Psoas muscle (tissue), 8 donors: ENCODE results near the gene TRIM27. TPM values are rescaled to one million over a fixed set of nuclear protein-coding genes. Genes with fewer than 3 reads are reported as not detected.
"Not testable (repeated sequence)": the region's sequence is repeated elsewhere in the genome, so short reads cannot be mapped to it uniquely, and the experiment has no call there.

ENCODE experiments used
- ATAC-seq, 4 donors: fragments of 200-7000 bp; cut with Tn5 transposase; one replicate each; pipeline ENCODE4 v1.9.1; 2020; ENCODE audit warnings: moderate library complexity in 3 of 4, mild to moderate bottlenecking in 2 of 4
- DNase-seq, 2 donors: peaks; one replicate each; pipeline ENCODE4 v3.0.0-alpha.2; 2020
- H3K27ac ChIP-seq: fragments of 200-600 bp; one replicate; pipeline ENCODE4 v1.8.0; 2022
- H3K27me3 ChIP-seq, 3 donors: fragments of 200-600 bp in 1 of 3; one replicate each; pipeline versions ENCODE4 v1.6.1 to v1.8.0; 2013 to 2022; ENCODE audit warnings: low read length in 2 of 3, mild to moderate bottlenecking in 2 of 3, moderate library complexity in 1 of 3; ENCODE audit not compliant: insufficient read depth in 3 of 3
- H3K36me3 ChIP-seq, 2 donors: fragments of 200-600 bp in 1 of 2; one replicate each; pipeline versions ENCODE4 v1.6.1 to v1.8.0; 2013 to 2022; ENCODE audit warnings: low read depth in 1 of 2, mild to moderate bottlenecking in 1 of 2, moderate library complexity in 1 of 2; ENCODE audit not compliant: insufficient read depth in 1 of 2
- H3K4me1 ChIP-seq: fragments of 200-600 bp; one replicate; pipeline ENCODE4 v1.8.0; 2022
- H3K4me3 ChIP-seq: fragments of 200-600 bp; one replicate; pipeline ENCODE4 v1.8.0; 2022; ENCODE audit warnings: mild to moderate bottlenecking
- H3K9me3 ChIP-seq: fragments of 200-600 bp; one replicate; pipeline ENCODE4 v1.8.0; 2022
- WGBS, 3 donors: extraction: QIAGEN DNeasy Blood & Tissue Kit; methylation state at CpG; one replicate each; pipeline versions ENCODE4 v1.1.6 to v1.1.7; 2013; 5-methylcytosine and 5-hydroxymethylcytosine counted together
- intact Hi-C, 2 donors: fragments of 100-400 bp; cut with DNase I; formaldehyde crosslinking; loops; one replicate each; pipeline versions ENCODE4 v1.11.0 to v1.14.2; 2022
- polyA plus RNA-seq, 3 donors: library from polyadenylated mRNA; stranded (reverse); fragments of 200-250 nt; gene quantifications; one replicate each; pipeline ENCODE4 v1.2.3, GENCODE V29; 2013
- total RNA-seq, 4 donors: library from RNA; stranded (reverse); fragmentation: NEBNext Ultra II Directional in 2 of 4; extraction: Animal tissue kit (Norgen Biotek cat#: 25700) in 2 of 4; gene quantifications; one replicate each; pipeline versions ENCODE4 v1.2.1 to v1.2.4, GENCODE V29; 2021 to 2023
- TF ChIP-seq, protein P1 (sequence below): fragments of 200-600 bp; IDR thresholded peaks from one replicate; pipeline ENCODE4 v1.8.0; 2022; ENCODE audit warnings: antibody characterized with exemption
- donor health status: healthy with polysubstance abuse.
- donor health status: DM: no; HTN: no; CAD: no; lungs with moderate emphysema.
- donor health status: Bipolar disorder and iron deficiency.
- donor health status: healthy.
- donor health status: DM: yes; HTN: yes; CAD: no.
- donor health status: DM: no; HTN: no; CAD: no.
- donor health status: DM: no; HTN: no; CAD: no.
- donor health status: DM: yes; HTN: yes; CAD: no.

Gene TRIM27
- total and polyA plus RNA-seq, 7 donors, result 15.0 to 42.8 (median 23.7) TPM

- Histone ChIP-seq H3K9me3 (peaks cover 5% of the 10 kb centered on the region), H3K36me3 (no peaks in the 10 kb centered on the region), H3K27ac (no peak overlapping the region), H3K4me3 (no peak overlapping the region), H3K27me3 (peaks cover 3 to 10% (median 8%) of the 10 kb centered on the region in 3 donors), H3K4me1 (no peaks in the 10 kb centered on the region)
- WGBS, 3 donors, result 89 to 92% (median 90%) methylated on average over 22 of the region's 22 CpGs
- DNase-seq, result no peak
- intact Hi-C loops, result no loop called here
- TF ChIP-seq, protein P1, sequence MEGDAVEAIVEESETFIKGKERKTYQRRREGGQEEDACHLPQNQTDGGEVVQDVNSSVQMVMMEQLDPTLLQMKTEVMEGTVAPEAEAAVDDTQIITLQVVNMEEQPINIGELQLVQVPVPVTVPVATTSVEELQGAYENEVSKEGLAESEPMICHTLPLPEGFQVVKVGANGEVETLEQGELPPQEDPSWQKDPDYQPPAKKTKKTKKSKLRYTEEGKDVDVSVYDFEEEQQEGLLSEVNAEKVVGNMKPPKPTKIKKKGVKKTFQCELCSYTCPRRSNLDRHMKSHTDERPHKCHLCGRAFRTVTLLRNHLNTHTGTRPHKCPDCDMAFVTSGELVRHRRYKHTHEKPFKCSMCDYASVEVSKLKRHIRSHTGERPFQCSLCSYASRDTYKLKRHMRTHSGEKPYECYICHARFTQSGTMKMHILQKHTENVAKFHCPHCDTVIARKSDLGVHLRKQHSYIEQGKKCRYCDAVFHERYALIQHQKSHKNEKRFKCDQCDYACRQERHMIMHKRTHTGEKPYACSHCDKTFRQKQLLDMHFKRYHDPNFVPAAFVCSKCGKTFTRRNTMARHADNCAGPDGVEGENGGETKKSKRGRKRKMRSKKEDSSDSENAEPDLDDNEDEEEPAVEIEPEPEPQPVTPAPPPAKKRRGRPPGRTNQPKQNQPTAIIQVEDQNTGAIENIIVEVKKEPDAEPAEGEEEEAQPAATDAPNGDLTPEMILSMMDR, result no peak
- ATAC-seq, result no peak
Observed at GRCh38 chr6:28861339-28861738, 62.4 kb downstream of the TRIM27 start.

- Histone ChIP-seq H3K27ac (no peak overlapping the region), H3K27me3 (peaks cover 3 to 10% (median 4%) of the 10 kb centered on the region in 3 donors), H3K9me3 (peaks cover 9% of the 10 kb centered on the region), H3K4me1 (no peaks in the 10 kb centered on the region), H3K4me3 (no peak overlapping the region), H3K36me3 (no peaks in the 10 kb centered on the region)
- TF ChIP-seq, protein P1, result no peak
- intact Hi-C loops, result no loop called here
- 49 to 51% (median 51%) methylated on average over 6 of the region's 6 CpGs for WGBS, 3 donors
- DNase-seq (no peak), ATAC-seq (no peak)
Observed at GRCh38 chr6:28860581-28860980, 63.2 kb downstream of the TRIM27 start.

DNA sequence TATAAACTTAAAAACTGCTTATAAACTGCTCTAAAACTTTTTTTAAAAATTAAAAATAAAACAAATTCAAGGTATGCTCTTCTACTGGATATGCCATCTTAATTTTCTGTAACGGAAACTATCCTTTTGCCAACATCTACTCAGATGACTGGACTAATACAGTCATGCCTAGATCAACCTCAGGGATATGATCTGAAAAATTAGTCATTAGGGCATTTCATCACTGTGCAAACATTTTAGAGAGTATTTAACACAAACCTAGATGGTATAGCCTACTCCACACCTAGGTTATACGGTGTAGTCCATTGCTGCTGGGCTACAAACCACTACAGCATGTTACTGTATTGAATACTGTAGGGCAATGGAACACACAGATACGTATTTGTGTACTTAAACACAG is 64.8 kb downstream of the TRIM27 start:
- intact Hi-C loops, result no loop called here
- no peaks in the 10 kb centered on the region for H3K4me1 ChIP-seq
- ATAC-seq (no peak), DNase-seq (no peak)
- TF ChIP-seq, protein P1, result no peak
- H3K9me3 ChIP-seq, result peaks cover 9% of the 10 kb centered on the region
- WGBS, 3 donors, result 76 to 83% (median 82%) methylated on average over 3 of the region's 3 CpGs
- no peak overlapping the region for H3K4me3 ChIP-seq
- no peaks in the 10 kb centered on the region for H3K36me3 ChIP-seq
- no peak overlapping the region for H3K27ac ChIP-seq
- peaks cover 0 to 6% (median 3%) of the 10 kb centered on the region in 3 donors for H3K27me3 ChIP-seq

DNA sequence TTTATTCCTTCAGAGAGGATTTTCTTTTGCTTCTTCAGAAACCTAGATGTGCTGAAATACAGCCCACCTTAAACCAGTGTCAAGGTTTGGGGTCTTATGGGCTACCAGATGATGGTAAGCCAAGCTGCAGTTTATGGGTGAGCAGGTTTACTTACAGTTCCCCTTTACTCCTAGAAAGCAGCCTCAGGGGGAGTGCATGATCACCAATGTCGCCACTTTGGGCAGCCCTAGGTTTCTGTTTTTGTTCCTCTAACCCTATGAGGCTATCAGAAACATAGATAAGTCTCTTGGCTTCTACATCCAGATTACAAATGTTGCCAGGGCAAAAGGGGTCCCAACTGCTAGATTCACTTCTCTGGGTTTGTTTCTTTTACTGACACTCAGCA is 67.2 kb downstream of the TRIM27 start:
- intact Hi-C loops, result no loop called here
- no peak for DNase-seq
- 33 to 46% (median 41%) methylated on average over 1 of the region's 1 CpG for WGBS, 3 donors

DNA sequence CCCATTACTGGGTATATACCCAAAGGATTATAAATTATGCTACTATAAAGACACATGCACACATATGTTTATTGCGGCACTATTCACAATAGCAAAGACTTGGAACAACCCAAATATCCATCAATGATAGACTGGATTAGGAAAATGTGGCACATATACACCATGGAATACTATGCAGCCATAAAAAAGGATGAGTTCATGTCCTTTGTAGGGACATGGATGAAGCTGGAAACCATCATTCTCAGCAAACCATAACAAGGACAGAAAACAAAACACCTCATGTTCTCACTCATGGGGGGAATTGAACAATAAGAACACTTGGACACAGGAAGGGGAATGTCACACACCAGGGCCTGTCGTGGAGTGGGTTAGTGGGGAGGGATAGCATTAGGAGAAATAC is 69.4 kb downstream of the TRIM27 start:
- H3K4me3 ChIP-seq, H3K9me3 ChIP-seq, intact Hi-C loops, H3K27ac ChIP-seq, ATAC-seq, DNase-seq, H3K27me3 ChIP-seq, H3K4me1 ChIP-seq, H3K36me3 ChIP-seq: not testable (repeated sequence)
- 66 to 91% (median 85%) methylated on average over 2 of the region's 2 CpGs for WGBS, 3 donors

More for the DNA sequence above, 67.2 kb downstream of the TRIM27 start:
- H3K9me3 ChIP-seq, result peaks cover 9% of the 10 kb centered on the region
- H3K4me3 ChIP-seq, result no peak overlapping the region
- no peaks in the 10 kb centered on the region for H3K36me3 ChIP-seq
- H3K27ac ChIP-seq, result no peak overlapping the region
- TF ChIP-seq, protein P1, result no peak
- no peak for ATAC-seq
- H3K4me1 ChIP-seq, result no peaks in the 10 kb centered on the region
- peaks cover 0 to 3% (median 2%) of the 10 kb centered on the region in 3 donors for H3K27me3 ChIP-seq

Other genes with a start within 250 kb of the TRIM27 start
- under 1 TPM in 3 of 4 donors, not detected in 1; 0.13 to 0.36 (median 0.22) TPM for gene ZNF311, start 81.3 kb upstream of the TRIM27 start, total RNA-seq
- gene ZNF311, start 81.3 kb upstream of the TRIM27 start, polyA plus RNA-seq, result under 1 TPM in 2 of 3 donors, not detected in 1; 0.09 to 0.10 TPM
- not detected for gene OR2W1, start 121.2 kb upstream of the TRIM27 start, total RNA-seq
- gene OR2W1, start 121.2 kb upstream of the TRIM27 start, polyA plus RNA-seq, result not detected
- not detected for gene OR2B3, start 163.3 kb upstream of the TRIM27 start, total RNA-seq
- gene OR2B3, start 163.3 kb upstream of the TRIM27 start, polyA plus RNA-seq, result not detected
- not detected for gene OR2J1, start 175.5 kb upstream of the TRIM27 start, total RNA-seq
- gene OR2J1, start 175.5 kb upstream of the TRIM27 start, polyA plus RNA-seq, result not detected
- gene OR2J3, start 184.1 kb upstream of the TRIM27 start, total RNA-seq, result not detected
- not detected for gene OR2J3, start 184.1 kb upstream of the TRIM27 start, polyA plus RNA-seq
- gene OR2J2, start 246.9 kb upstream of the TRIM27 start, total RNA-seq, result not detected
- gene OR2J2, start 246.9 kb upstream of the TRIM27 start, polyA plus RNA-seq, result not detected